HepG2 (cell line): ENCODE measurements around the gene DKKL1. TPM values are rescaled to one million over a fixed set of nuclear protein-coding genes. Genes with fewer than 3 reads are reported as not detected.

Experiments used
- ATAC-seq: fragments of 200-7000 bp; cut with Tn5 transposase; 3 replicates; pipeline ENCODE4 v1.9.1; 2020; ENCODE audit warnings: mild to moderate bottlenecking, moderate library complexity
- BruUV-seq: library from RNA; stranded (reverse); fragments of 400-500 nt; replicated peaks from 2 replicates; lab custom pipeline; 2021; lab: Mats Ljungman, UMichigan
- CTCF ChIA-PET: fragments of 300-600 bp; formaldehyde crosslinking; extraction: SDS; loops from one replicate; lab custom pipeline; 2021; ENCODE audit warnings: low total read pairs, inconsistent platforms, low intra/inter-chr PET ratio; lab: Yijun Ruan, JAX
- POLR2A ChIA-PET: fragments of 350-600 bp; sonication (Branson Sonifier 250); formaldehyde crosslinking; loops from one replicate; lab custom pipeline; 2020; ENCODE audit warnings: antibody characterized with exemption, inconsistent platforms; lab: Yijun Ruan, JAX
- DNase-seq: peaks from one replicate; pipeline ENCODE4 v3.0.0-alpha.2; 2015; ENCODE audit warnings: low spot score
- FAIRE-seq: peaks from 3 replicates; lab custom pipeline; 2011; peaks lifted over from hg19 to GRCh38; lab: Jason Lieb, UNC
- H2AFZ ChIP-seq: one replicate; pipeline ENCODE4 v1.6.1; 2011; ENCODE audit warnings: low read length, inconsistent platforms
- H3K27ac ChIP-seq: fragments of 300-600 bp; 3 replicates; pipeline ENCODE4 v1.8.0; 2011; ENCODE audit warnings: mixed run types, mild to moderate bottlenecking, mixed read lengths, low read length, inconsistent platforms; ENCODE audit not compliant: insufficient read depth; ENCODE audit errors: extremely low read length
- H3K27me3 ChIP-seq, 2 experiments: fragments of 200-600 bp in 1 of 2; 2 replicates in 1 of 2; 3 replicates in 1 of 2; pipeline versions ENCODE4 v1.6.0 to v1.8.0; 2011; ENCODE audit warnings: low read length in 2 of 2, mild to moderate bottlenecking in 2 of 2, moderate library complexity in 2 of 2, inconsistent platforms in 1 of 2; ENCODE audit not compliant: insufficient read depth in 2 of 2, control insufficient read depth in 1 of 2
- H3K36me3 ChIP-seq, 2 experiments: fragments of 200-600 bp in 1 of 2; replicated peaks in 1 of 2; 2 replicates in 1 of 2; 3 replicates in 1 of 2; pipeline versions ENCODE4 v1.5.1 to v1.8.0; 2011; ENCODE audit warnings: low read length in 2 of 2, inconsistent platforms in 1 of 2; ENCODE audit not compliant: insufficient read depth in 2 of 2, control insufficient read depth in 1 of 2
- H3K4me1 ChIP-seq: 2 replicates; pipeline ENCODE4 v1.5.1; 2012; ENCODE audit warnings: low read length, inconsistent platforms; ENCODE audit not compliant: insufficient read depth
- H3K4me2 ChIP-seq: 2 replicates; pipeline ENCODE4 v1.6.0; 2011; ENCODE audit warnings: low read depth, low read length, inconsistent platforms
- H3K4me3 ChIP-seq, 3 experiments: fragments of 200-600 bp in 1 of 3; sonication (generic), shearing (Covaris generic) in 1 of 3; replicated peaks in 1 of 3; 2 replicates each; pipeline ENCODE4 v1.5.1; 2011 to 2016; ENCODE audit warnings: low read length in 3 of 3, inconsistent platforms in 2 of 3, low read depth in 2 of 3, mild to moderate bottlenecking in 2 of 3, control low read depth in 1 of 3, mixed read lengths in 1 of 3; ENCODE audit not compliant: insufficient read depth in 1 of 3
- H3K79me2 ChIP-seq: one replicate; pipeline ENCODE4 v1.6.1; 2011; ENCODE audit warnings: low read length, inconsistent platforms; ENCODE audit not compliant: insufficient read depth
- H3K9ac ChIP-seq: 2 replicates; pipeline ENCODE4 v1.6.0; 2011; ENCODE audit warnings: mild to moderate bottlenecking, low read depth, low read length, inconsistent platforms; ENCODE audit not compliant: insufficient read depth
- H3K9me3 ChIP-seq: 2 replicates; pipeline ENCODE4 v1.5.1; 2012; ENCODE audit warnings: mild to moderate bottlenecking, low read length
- H4K20me1 ChIP-seq: 2 replicates; pipeline ENCODE4 v1.6.0; 2011; ENCODE audit warnings: inconsistent platforms, mild to moderate bottlenecking, low read length, moderate library complexity; ENCODE audit not compliant: insufficient read depth
- ARID3A ChIP-seq: IDR thresholded peaks from 2 replicates; pipeline ENCODE4 v1.6.1; 2012; ENCODE audit warnings: low read depth, low read length, improper control_type of control experiment
- ATRX ChIP-seq: sonication (generic); formaldehyde crosslinking; IDR thresholded peaks from 2 replicates; pipeline ENCODE4 v1.4.0; 2020; ENCODE audit warnings: missing genetic modification reagents, borderline replicate concordance
- DRAP1 ChIP-seq: IDR thresholded peaks from 2 replicates; pipeline ENCODE4 v1.6.1; 2016; ENCODE audit warnings: missing genetic modification reagents, missing compliant biosample characterization
- ISL2 ChIP-seq: sonication (generic); formaldehyde crosslinking; IDR thresholded peaks from 2 replicates; pipeline ENCODE4 v1.5.0; 2020; ENCODE audit warnings: missing genetic modification reagents
- KLF13 ChIP-seq: sonication (generic); formaldehyde crosslinking; IDR thresholded peaks from 2 replicates; pipeline ENCODE4 v1.4.0; 2020; ENCODE audit warnings: mild to moderate bottlenecking, missing genetic modification reagents
- POGZ ChIP-seq: sonication (generic); formaldehyde crosslinking; IDR thresholded peaks from 2 replicates; pipeline ENCODE4 v1.4.0; 2020; ENCODE audit warnings: mild to moderate bottlenecking, missing genetic modification reagents
- POLR2A ChIP-seq, 2 experiments: IDR thresholded peaks; 2 replicates each; pipeline ENCODE4 v1.6.1; 2011; ENCODE audit warnings: low read depth in 2 of 2, low read length in 2 of 2, mild to moderate bottlenecking in 1 of 2, moderate library complexity in 1 of 2; ENCODE audit not compliant: insufficient read depth in 1 of 2
- ZBTB34 ChIP-seq: sonication (generic); formaldehyde crosslinking; IDR thresholded peaks from 2 replicates; pipeline ENCODE4 v1.8.0; 2022; ENCODE audit warnings: mild to moderate bottlenecking, missing genetic modification reagents
- ZNF317 ChIP-seq: sonication (generic); formaldehyde crosslinking; IDR thresholded peaks from 2 replicates; pipeline ENCODE4 v1.5.0; 2020; ENCODE audit warnings: mild to moderate bottlenecking, missing genetic modification reagents
- WGBS: methylation state at CpG from one replicate; pipeline ENCODE4 v1.1.6; 2017; ENCODE audit warnings: low lambda C conversion rate; 5-methylcytosine and 5-hydroxymethylcytosine counted together
- in situ Hi-C: cut with HindIII; loops from 2 replicates; pipeline ENCODE4 v1.10.0; 2017; ENCODE audit warnings: low pct_unique_long_range_greater_than_20kb; ENCODE audit not compliant: extremely low pct_ligation_motif_present
- intact Hi-C: fragments of 100-400 bp; cut with micrococcal nuclease; formaldehyde crosslinking; loops from one replicate; pipeline ENCODE4 v1.10.0; 2022; ENCODE audit not compliant: unreplicated experiment
- polyA plus RNA-seq, 8 experiments: library from polyadenylated mRNA; depleted of rRNA in 3 of 8; stranded (reverse) in 7 of 8; unstranded in 1 of 8; fragments of >200 nt; fragmentation: Illumina TruSeq in 4 of 8; extraction: Trizol in 4 of 8; gene quantifications; 2 replicates each; pipeline versions ENCODE4 v1.2.1 to v1.2.3, GENCODE V29; 2011 to 2016; ENCODE audit warnings: low read depth in 4 of 8, missing spikeins in 1 of 8, mixed read lengths in 1 of 8; ENCODE audit not compliant: insufficient read depth in 1 of 8
- total RNA-seq, 5 experiments: library from RNA; depleted of rRNA; stranded (reverse); fragments of >200 nt; fragmentation: Illumina TruSeq; extraction: Trizol; gene quantifications; 2 replicates each; pipeline ENCODE4 v1.2.3, GENCODE V29; 2016; ENCODE audit warnings: low read depth in 1 of 5
- TF ChIP-seq, protein P1 (sequence below): sonication (generic); formaldehyde crosslinking; IDR thresholded peaks from 2 replicates; pipeline ENCODE4 v1.4.0; 2020; ENCODE audit warnings: missing genetic modification reagents

The DKKL1 gene
- total and polyA plus RNA-seq, 2 of the 13 experiments (the other 11 are each of a cell fraction or from before 2014, with no cell fraction given) = 0.30 to 0.31 TPM

DNA sequence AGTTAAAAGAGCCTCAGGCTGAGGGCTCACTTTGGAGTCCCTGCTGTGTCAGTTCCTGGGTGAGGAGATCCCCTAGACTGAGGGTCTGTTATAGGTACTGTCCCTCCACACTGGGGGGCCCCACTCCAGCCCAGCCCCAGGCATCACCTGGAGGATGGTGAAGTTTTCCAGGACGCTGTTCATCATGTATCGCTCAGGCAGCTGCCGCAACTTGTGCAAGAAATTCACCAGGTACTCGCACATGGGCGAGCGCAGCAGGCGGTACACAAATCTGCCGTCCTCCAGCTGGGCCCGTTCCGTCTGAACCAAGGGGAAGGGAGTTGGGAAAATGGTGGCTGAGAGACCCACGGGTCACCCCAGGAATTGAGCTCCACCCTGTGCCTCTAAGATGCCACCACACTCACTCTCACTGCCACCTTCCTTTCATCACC is 21.4 kb upstream of the DKKL1 start:
- Histone ChIP-seq H3K79me2 (no peaks in the 10 kb centered on the region), H3K27ac (no peak overlapping the region), H3K27me3 (no peaks in the 10 kb centered on the region), H3K36me3 (peaks cover 5 to 6% of the 10 kb centered on the region in 2 experiments; a peak in 2 of 5 replicates), H3K9ac (no peak overlapping the region), H3K4me2 (no peak overlapping the region), H3K4me3 (no peak overlapping the region), H4K20me1 (no peaks in the 10 kb centered on the region), H3K4me1 (peaks cover 15% of the 10 kb centered on the region), H2AFZ (no peak overlapping the region), H3K9me3 (no peaks in the 10 kb centered on the region)
- FAIRE-seq = no peak
- in situ Hi-C loops (no loop called here), intact Hi-C loops (no loop called here)
- no TSS peak for BruUV-seq
- POLR2A ChIA-PET = no interaction called here
- no peak for DNase-seq
- TF ChIP-seq ARID3A = no peak
- ATAC-seq = no peak
- CTCF ChIA-PET = no interaction called here
- WGBS = no CpG with 5 or more reads among the region's 11 CpGs

DNA sequence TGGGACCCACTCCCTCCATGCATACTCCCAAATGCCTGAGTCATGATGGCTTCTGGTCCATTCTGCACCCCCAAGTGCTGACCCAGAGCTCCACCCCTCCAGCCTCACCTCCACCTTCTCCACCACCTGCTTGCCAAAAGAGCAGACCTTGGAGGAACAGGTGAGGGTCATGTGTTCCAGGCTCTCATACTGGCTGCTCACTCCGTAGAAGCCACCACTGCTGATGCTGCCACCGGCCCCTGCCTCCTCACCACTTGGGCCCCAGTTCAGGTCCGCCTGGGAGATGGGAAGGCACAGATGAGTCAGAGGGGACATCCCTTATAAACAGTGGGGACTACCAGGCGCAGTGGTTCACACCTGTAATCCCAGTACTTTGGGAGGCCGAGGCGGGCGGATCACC is 20.6 kb upstream of the DKKL1 start:
- no peak overlapping the region for H2AFZ ChIP-seq
- H3K79me2 ChIP-seq = no peaks in the 10 kb centered on the region
- no peak overlapping the region for H3K9ac ChIP-seq
- ATAC-seq = no peak
- intact Hi-C loops = no loop called here
- H4K20me1 ChIP-seq = no peaks in the 10 kb centered on the region
- no TSS peak for BruUV-seq
- ChIA-PET CTCF (no interaction called here), POLR2A (no interaction called here)
- FAIRE-seq = no peak
- H3K36me3 ChIP-seq = peaks cover 6% of the 10 kb centered on the region in 2 experiments; a peak in 2 of 5 replicates
- 100% methylated on average over 5 of the region's 7 CpGs for WGBS
- no peaks in the 10 kb centered on the region for H3K27me3 ChIP-seq
- no peak overlapping the region for H3K4me3 ChIP-seq
- H3K4me1 ChIP-seq = peaks cover 15% of the 10 kb centered on the region
- no peak overlapping the region for H3K27ac ChIP-seq
- DNase-seq = no peak
- H3K4me2 ChIP-seq = no peak overlapping the region
- no peaks in the 10 kb centered on the region for H3K9me3 ChIP-seq
- in situ Hi-C loops = no loop called here
- TF ChIP-seq, protein P1, sequence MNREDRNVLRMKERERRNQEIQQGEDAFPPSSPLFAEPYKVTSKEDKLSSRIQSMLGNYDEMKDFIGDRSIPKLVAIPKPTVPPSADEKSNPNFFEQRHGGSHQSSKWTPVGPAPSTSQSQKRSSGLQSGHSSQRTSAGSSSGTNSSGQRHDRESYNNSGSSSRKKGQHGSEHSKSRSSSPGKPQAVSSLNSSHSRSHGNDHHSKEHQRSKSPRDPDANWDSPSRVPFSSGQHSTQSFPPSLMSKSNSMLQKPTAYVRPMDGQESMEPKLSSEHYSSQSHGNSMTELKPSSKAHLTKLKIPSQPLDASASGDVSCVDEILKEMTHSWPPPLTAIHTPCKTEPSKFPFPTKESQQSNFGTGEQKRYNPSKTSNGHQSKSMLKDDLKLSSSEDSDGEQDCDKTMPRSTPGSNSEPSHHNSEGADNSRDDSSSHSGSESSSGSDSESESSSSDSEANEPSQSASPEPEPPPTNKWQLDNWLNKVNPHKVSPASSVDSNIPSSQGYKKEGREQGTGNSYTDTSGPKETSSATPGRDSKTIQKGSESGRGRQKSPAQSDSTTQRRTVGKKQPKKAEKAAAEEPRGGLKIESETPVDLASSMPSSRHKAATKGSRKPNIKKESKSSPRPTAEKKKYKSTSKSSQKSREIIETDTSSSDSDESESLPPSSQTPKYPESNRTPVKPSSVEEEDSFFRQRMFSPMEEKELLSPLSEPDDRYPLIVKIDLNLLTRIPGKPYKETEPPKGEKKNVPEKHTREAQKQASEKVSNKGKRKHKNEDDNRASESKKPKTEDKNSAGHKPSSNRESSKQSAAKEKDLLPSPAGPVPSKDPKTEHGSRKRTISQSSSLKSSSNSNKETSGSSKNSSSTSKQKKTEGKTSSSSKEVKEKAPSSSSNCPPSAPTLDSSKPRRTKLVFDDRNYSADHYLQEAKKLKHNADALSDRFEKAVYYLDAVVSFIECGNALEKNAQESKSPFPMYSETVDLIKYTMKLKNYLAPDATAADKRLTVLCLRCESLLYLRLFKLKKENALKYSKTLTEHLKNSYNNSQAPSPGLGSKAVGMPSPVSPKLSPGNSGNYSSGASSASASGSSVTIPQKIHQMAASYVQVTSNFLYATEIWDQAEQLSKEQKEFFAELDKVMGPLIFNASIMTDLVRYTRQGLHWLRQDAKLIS (CRISPR knock-in tag) = no peak
- TF ChIP-seq ISL2 (CRISPR knock-in tag) (no peak), POLR2A (IDR thresholded peaks at IDR 0.05; ENCODE audit: insufficient read depth in 1 of 2, low read depth in 2 of 2, low read length in 2 of 2) (no peak), KLF13 (CRISPR knock-in tag) (no peak), POGZ (CRISPR knock-in tag) (no peak), DRAP1 (CRISPR knock-in tag) (no peak), ZNF317 (no peak), ATRX (CRISPR knock-in tag) (no peak), ZBTB34 (CRISPR knock-in tag) (no peak)
